ENCODE data around the gene SPPL2C. TPM values are rescaled to one million over a fixed set of nuclear protein-coding genes. Genes with fewer than 3 reads are reported as not detected.

The SPPL2C gene
- total and polyA plus RNA-seq, 5 donors from 2014 or later: not detected

GRCh38 chr17:45833920-45834319, 10.8 kb upstream of the SPPL2C start:
- no peak overlapping the region for H3K27ac Mint-ChIP-seq
- no peaks in the 10 kb centered on the region for H3K4me1 ChIP-seq (ENCODE audit: control insufficient read depth, insufficient read depth, low read length, poor library complexity, severe bottlenecking)
- H3K27me3 Mint-ChIP-seq: no peaks in the 10 kb centered on the region
- no peaks in the 10 kb centered on the region for H3K27me3 ChIP-seq (ENCODE audit: control insufficient read depth, insufficient read depth, low read length)
- H3K9me3 ChIP-seq (ENCODE audit: control insufficient read depth in 2 of 2, low read length in 2 of 2): no peaks in the 10 kb centered on the region
- no peaks in the 10 kb centered on the region for H3K9me3 Mint-ChIP-seq
- no peak overlapping the region for H3K4me3 Mint-ChIP-seq
- no peak overlapping the region for H3K4me3 ChIP-seq (ENCODE audit: low read depth, low read length)
- no peaks in the 10 kb centered on the region for H3K4me1 Mint-ChIP-seq
- DNase-seq: no peak
- no peaks in the 10 kb centered on the region for H3K36me3 ChIP-seq (ENCODE audit: control insufficient read depth, insufficient read depth, low read length)
- no peak for ATAC-seq (ENCODE audit: low read depth in 2 of 2)
- H3K27ac ChIP-seq (ENCODE audit: insufficient read depth, low read length, poor library complexity, severe bottlenecking): no peak overlapping the region
- no peaks in the 10 kb centered on the region for H3K36me3 Mint-ChIP-seq

GRCh38 chr17:45834471-45835396, 9.9 kb upstream of the SPPL2C start:
- H3K9me3 ChIP-seq (ENCODE audit: control insufficient read depth in 2 of 2, low read length in 2 of 2): no peaks in the 10 kb centered on the region
- Mint-ChIP-seq H3K27ac (no peak overlapping the region), H3K36me3 (no peaks in the 10 kb centered on the region), H3K27me3 (peaks cover 4% of the 10 kb centered on the region), H3K4me1 (no peaks in the 10 kb centered on the region), H3K4me3 (no peak overlapping the region), H3K9me3 (no peaks in the 10 kb centered on the region)
- no peaks in the 10 kb centered on the region for H3K36me3 ChIP-seq (ENCODE audit: control insufficient read depth, insufficient read depth, low read length)
- no peak for DNase-seq
- no peak for ATAC-seq (ENCODE audit: low read depth in 2 of 2)
- H3K27me3 ChIP-seq (ENCODE audit: control insufficient read depth, insufficient read depth, low read length): no peaks in the 10 kb centered on the region
- no peak overlapping the region for H3K27ac ChIP-seq (ENCODE audit: insufficient read depth, low read length, poor library complexity, severe bottlenecking)
- no peak overlapping the region for H3K4me3 ChIP-seq (ENCODE audit: low read depth, low read length)
- no peaks in the 10 kb centered on the region for H3K4me1 ChIP-seq (ENCODE audit: control insufficient read depth, insufficient read depth, low read length, poor library complexity, severe bottlenecking)

- no peaks in the 10 kb centered on the region for H3K4me1 ChIP-seq (ENCODE audit: control insufficient read depth, insufficient read depth, low read length, poor library complexity, severe bottlenecking)
- no peak overlapping the region for H3K4me3 ChIP-seq (ENCODE audit: low read depth, low read length)
- Mint-ChIP-seq H3K4me1 (no peaks in the 10 kb centered on the region), H3K36me3 (no peaks in the 10 kb centered on the region), H3K27me3 (peaks cover 4% of the 10 kb centered on the region), H3K9me3 (no peaks in the 10 kb centered on the region), H3K4me3 (no peak overlapping the region), H3K27ac (no peak overlapping the region)
- DNase-seq (no peak), ATAC-seq (ENCODE audit: low read depth in 2 of 2) (no peak)
- H3K27ac ChIP-seq (ENCODE audit: insufficient read depth, low read length, poor library complexity, severe bottlenecking): no peak overlapping the region
- no peaks in the 10 kb centered on the region for H3K36me3 ChIP-seq (ENCODE audit: control insufficient read depth, insufficient read depth, low read length)
- H3K9me3 ChIP-seq (ENCODE audit: control insufficient read depth in 2 of 2, low read length in 2 of 2): no peaks in the 10 kb centered on the region
- H3K27me3 ChIP-seq (ENCODE audit: control insufficient read depth, insufficient read depth, low read length): no peaks in the 10 kb centered on the region
Measured at GRCh38 chr17:45835481-45835880, 9.2 kb upstream of the SPPL2C start.

GRCh38 chr17:45836047-45837044, 8.3 kb upstream of the SPPL2C start:
- H3K36me3 Mint-ChIP-seq: no peaks in the 10 kb centered on the region
- no peak for ATAC-seq (ENCODE audit: low read depth in 2 of 2)
- H3K4me3 Mint-ChIP-seq: no peak overlapping the region
- H3K27ac ChIP-seq (ENCODE audit: insufficient read depth, low read length, poor library complexity, severe bottlenecking): no peak overlapping the region
- no peaks in the 10 kb centered on the region for H3K9me3 ChIP-seq (ENCODE audit: control insufficient read depth in 2 of 2, low read length in 2 of 2)
- H3K4me1 Mint-ChIP-seq: no peaks in the 10 kb centered on the region
- no peak overlapping the region for H3K27ac Mint-ChIP-seq
- H3K27me3 ChIP-seq (ENCODE audit: control insufficient read depth, insufficient read depth, low read length): no peaks in the 10 kb centered on the region
- H3K4me3 ChIP-seq (ENCODE audit: low read depth, low read length): no peak overlapping the region
- no peak for DNase-seq
- no peaks in the 10 kb centered on the region for H3K36me3 ChIP-seq (ENCODE audit: control insufficient read depth, insufficient read depth, low read length)
- H3K9me3 Mint-ChIP-seq: no peaks in the 10 kb centered on the region
- no peaks in the 10 kb centered on the region for H3K4me1 ChIP-seq (ENCODE audit: control insufficient read depth, insufficient read depth, low read length, poor library complexity, severe bottlenecking)
- H3K27me3 Mint-ChIP-seq: peaks cover 4% of the 10 kb centered on the region

GRCh38 chr17:45837187-45837586, 7.5 kb upstream of the SPPL2C start:
- H3K4me3 Mint-ChIP-seq: no peak overlapping the region
- H3K27ac Mint-ChIP-seq: no peak overlapping the region
- H3K4me1 Mint-ChIP-seq: no peaks in the 10 kb centered on the region

GRCh38 chr17:45837603-45838002, 7.1 kb upstream of the SPPL2C start:
- no peak overlapping the region for H3K4me3 ChIP-seq (ENCODE audit: low read depth, low read length)
- Mint-ChIP-seq H3K27me3 (peaks cover 4% of the 10 kb centered on the region), H3K4me3 (no peak overlapping the region), H3K27ac (no peak overlapping the region), H3K36me3 (no peaks in the 10 kb centered on the region), H3K4me1 (no peaks in the 10 kb centered on the region), H3K9me3 (no peaks in the 10 kb centered on the region)
- no peaks in the 10 kb centered on the region for H3K27me3 ChIP-seq (ENCODE audit: control insufficient read depth, insufficient read depth, low read length)
- H3K9me3 ChIP-seq (ENCODE audit: control insufficient read depth in 2 of 2, low read length in 2 of 2): no peaks in the 10 kb centered on the region
- no peaks in the 10 kb centered on the region for H3K4me1 ChIP-seq (ENCODE audit: control insufficient read depth, insufficient read depth, low read length, poor library complexity, severe bottlenecking)
- DNase-seq (no peak), ATAC-seq (ENCODE audit: low read depth in 2 of 2) (no peak)
- no peak overlapping the region for H3K27ac ChIP-seq (ENCODE audit: insufficient read depth, low read length, poor library complexity, severe bottlenecking)
- H3K36me3 ChIP-seq (ENCODE audit: control insufficient read depth, insufficient read depth, low read length): no peaks in the 10 kb centered on the region

More at GRCh38 chr17:45837187-45837586, 7.5 kb upstream of the SPPL2C start:
- Mint-ChIP-seq H3K36me3 (no peaks in the 10 kb centered on the region), H3K9me3 (no peaks in the 10 kb centered on the region), H3K27me3 (peaks cover 4% of the 10 kb centered on the region)
- ATAC-seq (ENCODE audit: low read depth in 2 of 2) (no peak), DNase-seq (no peak)
- no peaks in the 10 kb centered on the region for H3K4me1 ChIP-seq (ENCODE audit: control insufficient read depth, insufficient read depth, low read length, poor library complexity, severe bottlenecking)
- H3K9me3 ChIP-seq (ENCODE audit: control insufficient read depth in 2 of 2, low read length in 2 of 2): no peaks in the 10 kb centered on the region
- H3K27me3 ChIP-seq (ENCODE audit: control insufficient read depth, insufficient read depth, low read length): no peaks in the 10 kb centered on the region
- H3K4me3 ChIP-seq (ENCODE audit: low read depth, low read length): no peak overlapping the region
- no peaks in the 10 kb centered on the region for H3K36me3 ChIP-seq (ENCODE audit: control insufficient read depth, insufficient read depth, low read length)
- H3K27ac ChIP-seq (ENCODE audit: insufficient read depth, low read length, poor library complexity, severe bottlenecking): no peak overlapping the region

GRCh38 chr17:45838751-45839295, 5.9 kb upstream of the SPPL2C start:
- Histone ChIP-seq H3K4me3 (ENCODE audit: low read depth, low read length) (no peak overlapping the region), H3K27ac (ENCODE audit: insufficient read depth, low read length, poor library complexity, severe bottlenecking) (no peak overlapping the region), H3K27me3 (ENCODE audit: control insufficient read depth, insufficient read depth, low read length) (no peaks in the 10 kb centered on the region), H3K9me3 (ENCODE audit: control insufficient read depth in 2 of 2, low read length in 2 of 2) (no peaks in the 10 kb centered on the region), H3K4me1 (ENCODE audit: control insufficient read depth, insufficient read depth, low read length, poor library complexity, severe bottlenecking) (no peaks in the 10 kb centered on the region), H3K36me3 (ENCODE audit: control insufficient read depth, insufficient read depth, low read length) (no peaks in the 10 kb centered on the region)
- no peak for ATAC-seq (ENCODE audit: low read depth in 2 of 2)
- Mint-ChIP-seq H3K4me1 (no peaks in the 10 kb centered on the region), H3K4me3 (no peak overlapping the region), H3K27ac (no peak overlapping the region), H3K27me3 (peaks cover 4% of the 10 kb centered on the region), H3K36me3 (no peaks in the 10 kb centered on the region), H3K9me3 (no peaks in the 10 kb centered on the region)
- DNase-seq: no peak
